T-helper 2 cell treated with Interferon-gamma antibody and Interleukin-4, amounts not matched to agents 100 ng/mL and 5 ng/mL, for 36 hours (primary cell): ENCODE data around the gene CFAP221. TPM values are rescaled to one million over a fixed set of nuclear protein-coding genes. Genes with fewer than 3 reads are reported as not detected.
"Not testable (repeated sequence)": the region's sequence is repeated elsewhere in the genome, so short reads cannot be mapped to it uniquely, and the experiment has no call there.

ENCODE experiments used
- intact Hi-C: fragments of 100-400 bp; cut with micrococcal nuclease; formaldehyde crosslinking; loops from one replicate; pipeline ENCODE4 v1.15.1; 2023
- total RNA-seq: library from RNA; stranded (reverse); gene quantifications from 2 replicates; pipeline ENCODE4 v1.2.3, GENCODE V29; 2022

The CFAP221 gene
- total RNA-seq, 1 donor from 2014 or later = not detected

- intact Hi-C loops = no loop called here
These were observed 40.2 kb downstream of the CFAP221 start for GRCh38 chr2:119584469-119584868.

- intact Hi-C loops = no loop called here
These were observed 41.8 kb downstream of the CFAP221 start for GRCh38 chr2:119586085-119586484.

- intact Hi-C loops = no loop called here
These were observed 46.6 kb downstream of the CFAP221 start for GRCh38 chr2:119590873-119591272.

- intact Hi-C loops = no loop called here
These were observed 47.3 kb downstream of the CFAP221 start for GRCh38 chr2:119591523-119591922.

GRCh38 chr2:119592436-119592835 is 48.2 kb downstream of the CFAP221 start:
- intact Hi-C loops = no loop called here

GRCh38 chr2:119596638-119597037 is 52.4 kb downstream of the CFAP221 start:
- intact Hi-C loops = no loop called here

- intact Hi-C loops = no loop called here
These were observed 54.5 kb downstream of the CFAP221 start for GRCh38 chr2:119598596-119599263.

- intact Hi-C loops = no loop called here
These were observed 55.1 kb downstream of the CFAP221 start for GRCh38 chr2:119599384-119599783.

GRCh38 chr2:119605096-119605495 is 60.8 kb downstream of the CFAP221 start:
- intact Hi-C loops = no loop called here

GRCh38 chr2:119606674-119607073 is 62.4 kb downstream of the CFAP221 start:
- intact Hi-C loops = no loop called here

GRCh38 chr2:119608553-119608952 is 64.3 kb downstream of the CFAP221 start:
- intact Hi-C loops = no loop called here

- intact Hi-C loops = no loop called here
These were observed 65.1 kb downstream of the CFAP221 start for GRCh38 chr2:119609337-119609736.

- intact Hi-C loops = not testable (repeated sequence)
These were observed 69.9 kb downstream of the CFAP221 start for GRCh38 chr2:119614140-119614539.

GRCh38 chr2:119616421-119616820 is 72.2 kb downstream of the CFAP221 start:
- intact Hi-C loops = no loop called here

- intact Hi-C loops = no loop called here
These were observed 73.2 kb downstream of the CFAP221 start for GRCh38 chr2:119617455-119617854.

GRCh38 chr2:119618725-119619124 is 74.5 kb downstream of the CFAP221 start:
- intact Hi-C loops = not testable (repeated sequence)

GRCh38 chr2:119625226-119625625 is 81.0 kb downstream of the CFAP221 start:
- intact Hi-C loops = no loop called here

- intact Hi-C loops = no loop called here
These were observed 85.1 kb downstream of the CFAP221 start for GRCh38 chr2:119629323-119629825.

GRCh38 chr2:119630121-119630520 is 85.9 kb downstream of the CFAP221 start:
- intact Hi-C loops = no loop called here

GRCh38 chr2:119637371-119637770 is 93.1 kb downstream of the CFAP221 start:
- intact Hi-C loops = no loop called here

- intact Hi-C loops = no loop called here
These were observed 94.0 kb downstream of the CFAP221 start for GRCh38 chr2:119638246-119638645.

GRCh38 chr2:119638685-119639554 is 94.7 kb downstream of the CFAP221 start:
- intact Hi-C loops = no loop called here
